ENCODE results near the gene AP5Z1. TPM values are rescaled to one million over a fixed set of nuclear protein-coding genes. Genes with fewer than 3 reads are reported as not detected.

The AP5Z1 gene
- total RNA-seq, 1 experiment from 2014 or later: 35.6 TPM

DNA sequence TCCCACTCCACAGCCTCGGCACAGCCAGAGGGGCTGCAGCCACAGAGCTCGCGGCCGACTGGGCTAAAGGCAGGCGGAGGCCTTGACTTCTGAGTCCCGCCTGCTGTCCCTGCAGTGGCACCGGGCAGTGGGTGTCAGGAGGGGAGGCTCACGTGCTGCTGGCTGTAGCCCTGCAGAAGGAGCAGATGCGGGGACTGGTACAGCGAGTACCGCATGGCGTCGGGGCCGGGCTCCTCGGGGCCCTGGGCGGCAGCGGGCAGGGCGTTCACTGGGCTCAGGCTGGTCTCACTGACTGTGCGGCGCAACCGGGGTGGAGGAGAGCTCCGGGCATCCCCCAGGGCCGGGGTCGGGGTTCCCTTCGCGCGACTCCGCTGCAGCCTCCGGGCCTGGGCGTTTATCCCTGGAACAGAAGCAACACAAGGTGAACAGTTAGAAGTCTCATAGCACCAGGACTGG, 60.8 kb downstream of the AP5Z1 start:
- Histone ChIP-seq H3K36me3 (ENCODE audit: insufficient read depth, low read length, poor library complexity, severe bottlenecking) (no peaks in the 10 kb centered on the region), H3K4me3 (ENCODE audit: low read depth, low read length, poor library complexity, severe bottlenecking) (no peak overlapping the region), H3K4me1 (ENCODE audit: insufficient read depth, low read length, poor library complexity, severe bottlenecking) (no peaks in the 10 kb centered on the region), H3K27me3 (replicated peaks; ENCODE audit: insufficient read depth, low read depth, low read length, poor library complexity) (no peaks in the 10 kb centered on the region), H3K9me3 (ENCODE audit: low read depth, low read length, poor library complexity, severe bottlenecking) (no peaks in the 10 kb centered on the region), H3K27ac (ENCODE audit: low read depth, low read length, poor library complexity, severe bottlenecking) (no peak overlapping the region)
- intact Hi-C loops (cut with micrococcal nuclease; ENCODE audit: unreplicated experiment): no loop called here
- TF ChIP-seq, protein P1, sequence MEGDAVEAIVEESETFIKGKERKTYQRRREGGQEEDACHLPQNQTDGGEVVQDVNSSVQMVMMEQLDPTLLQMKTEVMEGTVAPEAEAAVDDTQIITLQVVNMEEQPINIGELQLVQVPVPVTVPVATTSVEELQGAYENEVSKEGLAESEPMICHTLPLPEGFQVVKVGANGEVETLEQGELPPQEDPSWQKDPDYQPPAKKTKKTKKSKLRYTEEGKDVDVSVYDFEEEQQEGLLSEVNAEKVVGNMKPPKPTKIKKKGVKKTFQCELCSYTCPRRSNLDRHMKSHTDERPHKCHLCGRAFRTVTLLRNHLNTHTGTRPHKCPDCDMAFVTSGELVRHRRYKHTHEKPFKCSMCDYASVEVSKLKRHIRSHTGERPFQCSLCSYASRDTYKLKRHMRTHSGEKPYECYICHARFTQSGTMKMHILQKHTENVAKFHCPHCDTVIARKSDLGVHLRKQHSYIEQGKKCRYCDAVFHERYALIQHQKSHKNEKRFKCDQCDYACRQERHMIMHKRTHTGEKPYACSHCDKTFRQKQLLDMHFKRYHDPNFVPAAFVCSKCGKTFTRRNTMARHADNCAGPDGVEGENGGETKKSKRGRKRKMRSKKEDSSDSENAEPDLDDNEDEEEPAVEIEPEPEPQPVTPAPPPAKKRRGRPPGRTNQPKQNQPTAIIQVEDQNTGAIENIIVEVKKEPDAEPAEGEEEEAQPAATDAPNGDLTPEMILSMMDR (conservative IDR thresholded peaks at IDR 0.05; ENCODE audit: low read depth, low read length): no peak
- no peak for TF ChIP-seq EZH2 (IDR thresholded peaks at IDR 0.05; ENCODE audit: borderline replicate concordance, low read depth, low read length, poor library complexity, severe bottlenecking)
- no TSS peak for BruUV-seq (replicated peaks)
- no peak for DNase-seq (ENCODE audit: low spot score)
- ChIA-PET POLR2A (ENCODE audit: low non-redundant PET) (no interaction called here), CTCF (no interaction called here)

DNA sequence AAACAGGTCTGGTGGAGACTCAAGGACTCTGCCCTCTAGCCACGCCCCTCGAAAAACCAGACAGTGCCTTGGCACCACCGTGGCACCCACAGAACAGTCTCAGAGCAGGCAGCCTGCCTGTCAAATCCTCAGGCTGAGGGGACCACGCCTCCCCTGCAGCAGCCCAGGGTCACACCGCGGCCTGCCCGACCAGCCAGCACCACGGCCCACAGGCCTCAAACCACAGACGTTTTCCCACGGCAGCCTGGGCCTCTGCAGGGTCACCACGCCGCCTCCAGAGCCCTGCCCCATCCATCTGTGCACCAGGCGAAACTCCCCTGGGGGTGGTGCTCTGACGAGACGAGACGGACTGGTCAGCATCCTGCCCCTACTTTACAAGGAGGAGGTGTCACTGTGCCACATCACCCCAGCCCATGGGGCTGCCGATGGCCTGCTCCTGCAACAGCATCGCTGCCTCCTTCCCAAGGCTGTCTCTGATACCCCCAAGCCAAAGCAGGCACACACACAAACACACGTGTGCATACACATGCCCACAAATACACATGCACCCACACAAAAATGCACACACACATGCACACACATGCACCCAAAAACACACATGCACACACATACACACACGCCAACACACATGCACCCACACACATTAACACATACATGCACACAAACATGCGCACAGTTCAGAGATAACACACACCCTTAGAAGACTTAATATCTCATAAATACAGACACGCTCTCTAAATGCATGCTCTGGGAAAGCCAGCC, 61.8 kb downstream of the AP5Z1 start:
- no peaks in the 10 kb centered on the region for H3K4me1 ChIP-seq (ENCODE audit: insufficient read depth, low read length, poor library complexity, severe bottlenecking)
- H3K27me3 ChIP-seq (replicated peaks; ENCODE audit: insufficient read depth, low read depth, low read length, poor library complexity): no peaks in the 10 kb centered on the region
- intact Hi-C loops (cut with micrococcal nuclease; ENCODE audit: unreplicated experiment): no loop called here
- no peak for TF ChIP-seq EZH2 (IDR thresholded peaks at IDR 0.05; ENCODE audit: borderline replicate concordance, low read depth, low read length, poor library complexity, severe bottlenecking)
- TF ChIP-seq, protein P1 (conservative IDR thresholded peaks at IDR 0.05; ENCODE audit: low read depth, low read length): no peak
- no peaks in the 10 kb centered on the region for H3K36me3 ChIP-seq (ENCODE audit: insufficient read depth, low read length, poor library complexity, severe bottlenecking)
- H3K9me3 ChIP-seq (ENCODE audit: low read depth, low read length, poor library complexity, severe bottlenecking): no peaks in the 10 kb centered on the region
- POLR2A ChIA-PET (ENCODE audit: low non-redundant PET): no interaction called here
- CTCF ChIA-PET: no interaction called here
- no TSS peak for BruUV-seq (replicated peaks)
- H3K4me3 ChIP-seq (ENCODE audit: low read depth, low read length, poor library complexity, severe bottlenecking): no peak overlapping the region
- DNase-seq (ENCODE audit: low spot score): no peak
- no peak overlapping the region for H3K27ac ChIP-seq (ENCODE audit: low read depth, low read length, poor library complexity, severe bottlenecking)

DNA sequence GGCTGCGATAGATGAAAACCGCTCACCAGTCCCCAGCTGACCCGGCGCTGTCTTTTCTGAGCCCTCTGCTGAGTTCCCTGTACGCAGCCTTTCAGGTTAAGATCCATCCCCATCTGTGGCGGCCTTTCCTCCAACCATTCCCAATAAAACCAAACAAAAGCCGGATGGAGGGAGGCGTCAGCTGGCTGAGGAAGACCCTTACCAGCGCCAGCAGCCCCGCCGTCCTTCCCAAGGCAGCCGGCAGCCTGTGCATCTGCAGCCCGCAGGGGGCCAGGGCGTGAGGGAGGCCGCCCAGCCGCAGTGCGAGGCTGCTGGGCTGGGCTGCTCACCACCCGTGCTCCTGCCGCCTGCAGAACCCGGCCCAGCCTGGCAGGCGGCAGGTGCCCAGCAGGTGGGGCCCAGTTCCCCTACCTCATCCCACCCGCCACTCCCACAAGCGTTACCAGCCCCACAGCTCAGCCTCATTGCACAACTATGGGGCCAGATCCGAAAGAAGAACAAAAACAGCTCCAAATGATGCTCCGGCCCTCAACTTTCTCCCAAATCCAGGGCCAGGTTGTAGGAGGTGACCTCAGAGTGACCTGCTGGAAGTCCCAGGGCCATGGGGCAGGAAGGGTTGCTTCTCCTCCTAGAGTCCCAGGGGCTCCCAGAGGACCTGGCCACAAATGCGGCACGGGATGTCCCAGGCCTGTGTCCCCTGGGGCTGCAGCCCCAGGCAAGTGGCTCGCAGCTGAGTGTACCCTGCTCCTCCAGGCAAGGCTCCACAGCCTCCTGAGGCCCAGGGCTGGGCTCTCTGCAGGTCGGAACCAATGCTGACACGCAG, 62.6 kb downstream of the AP5Z1 start:
- H3K4me3 ChIP-seq (ENCODE audit: low read depth, low read length, poor library complexity, severe bottlenecking): no peak overlapping the region
- POLR2A ChIA-PET (ENCODE audit: low non-redundant PET): no interaction called here
- no peak overlapping the region for H3K27ac ChIP-seq (ENCODE audit: low read depth, low read length, poor library complexity, severe bottlenecking)
- H3K27me3 ChIP-seq (replicated peaks; ENCODE audit: insufficient read depth, low read depth, low read length, poor library complexity): no peaks in the 10 kb centered on the region
- no peaks in the 10 kb centered on the region for H3K36me3 ChIP-seq (ENCODE audit: insufficient read depth, low read length, poor library complexity, severe bottlenecking)
- no peaks in the 10 kb centered on the region for H3K9me3 ChIP-seq (ENCODE audit: low read depth, low read length, poor library complexity, severe bottlenecking)
- BruUV-seq (replicated peaks): no TSS peak
- intact Hi-C loops (cut with micrococcal nuclease; ENCODE audit: unreplicated experiment): no loop called here
- no peaks in the 10 kb centered on the region for H3K4me1 ChIP-seq (ENCODE audit: insufficient read depth, low read length, poor library complexity, severe bottlenecking)
- no peak for DNase-seq (ENCODE audit: low spot score)
- CTCF ChIA-PET: no interaction called here
- TF ChIP-seq EZH2 (IDR thresholded peaks at IDR 0.05; ENCODE audit: borderline replicate concordance, low read depth, low read length, poor library complexity, severe bottlenecking): no peak
- TF ChIP-seq, protein P1 (conservative IDR thresholded peaks at IDR 0.05; ENCODE audit: low read depth, low read length): no peak
